ENCODE results near the gene MYBBP1A.

- TF ChIP-seq POLR2A (IDR thresholded peaks at IDR 0.05) (no peak), CTCF (IDR thresholded peaks at IDR 0.05) (no peak)
Measured at GRCh38 chr17:4587195-4587594, 32.0 kb upstream of the MYBBP1A start.
